Measurements from ENCODE around the gene PYCARD.

DNA sequence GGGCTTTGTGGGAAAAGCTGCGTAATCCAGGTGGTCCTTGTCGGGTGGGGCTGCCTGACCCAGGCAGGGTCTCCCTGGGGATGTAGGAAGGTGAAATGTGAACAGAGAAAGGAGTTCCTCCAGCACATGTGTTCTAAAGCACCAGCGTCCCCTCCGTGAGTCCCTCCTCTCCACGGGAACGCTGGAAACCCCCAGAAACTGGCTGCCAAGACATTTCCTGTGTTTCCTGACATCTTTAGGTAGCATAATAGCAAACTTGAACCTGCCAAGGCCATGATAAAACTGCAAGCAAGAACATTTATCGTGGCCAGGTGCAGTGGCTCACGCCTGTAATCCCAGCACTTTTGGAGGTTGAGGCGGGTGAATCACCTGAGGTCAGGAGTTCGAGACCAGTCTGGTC is 26.9 kb upstream of the PYCARD start:
- TF ChIP-seq POLR2A (IDR thresholded peaks at IDR 0.05), result no peak
- TF ChIP-seq CTCF (IDR thresholded peaks at IDR 0.05), result no peak
- TF ChIP-seq POLR2AphosphoS5 (IDR thresholded peaks at IDR 0.05), result no peak
